Right lobe of liver (tissue), 4 donors: Measurements from ENCODE around the gene ELOVL2.

Source experiments
- CTCF ChIP-seq, 4 donors: fragments of 200-600 bp in 3 of 4; fragments of 450-650 bp in 1 of 4; IDR thresholded peaks; one replicate each; pipeline versions ENCODE4 v1.5.1 to v1.8.0; 2016 to 2022; ENCODE audit warnings: antibody characterized with exemption in 4 of 4, mild to moderate bottlenecking in 2 of 4
- POLR2A ChIP-seq: fragments of 450-650 bp; IDR thresholded peaks from one replicate; pipeline ENCODE4 v1.6.1; 2017; ENCODE audit warnings: antibody characterized with exemption, mild to moderate bottlenecking
- donor health status: DM: no; HTN: no; CAD: no.
- donor health status: DM: no; HTN: no; CAD: no.
- donor health status: DM: no; HTN: yes; CAD: no.

GRCh38 chr6:11042025-11042749 is 1.9 kb downstream of the ELOVL2 start:
- TF ChIP-seq POLR2A (no peak), CTCF (IDR thresholded peaks at IDR 0.05) (no peak)
